ENCODE results near the gene ADAR. TPM values are rescaled to one million over a fixed set of nuclear protein-coding genes. Genes with fewer than 3 reads are reported as not detected.

The ADAR gene
- total and polyA plus RNA-seq, 2 of the 4 experiments (the other 2 are of a cell fraction) = 70.9 to 131 TPM

- Histone ChIP-seq H3K9me3 (ENCODE audit: control insufficient read depth, insufficient read depth, low read length) (peaks cover 5% of the 10 kb centered on the region; the same call in 1 of the 2 replicates), H3K18ac (ENCODE audit: low read depth, low read length) (no peak overlapping the region), H3K56ac (ENCODE audit: extremely low read depth, insufficient read depth, low read length) (no peak overlapping the region), H2BK5ac (ENCODE audit: low read depth, low read length, poor library complexity, severe bottlenecking) (no peak overlapping the region), H3K79me1 (ENCODE audit: low read depth in 1 of 2, low read length in 2 of 2) (no peaks in the 10 kb centered on the region), H2AK9ac (replicated peaks; ENCODE audit: low read depth, low read length, poor library complexity) (no peak overlapping the region), H3K27me3 (ENCODE audit: control insufficient read depth, insufficient read depth, low read length) (peaks cover 8% of the 10 kb centered on the region), H4K5ac (ENCODE audit: low read depth, low read length) (no peak overlapping the region), H4K20me1 (ENCODE audit: insufficient read depth, low read length) (no peaks in the 10 kb centered on the region), H3K27ac (ENCODE audit: insufficient read depth, low read length) (no peak overlapping the region), H2BK120ac (ENCODE audit: low read depth, low read length) (no peak overlapping the region), H4K8ac (ENCODE audit: low read depth in 2 of 2, low read length in 2 of 2) (no peak overlapping the region), H3K36me3 (ENCODE audit: control insufficient read depth, insufficient read depth, low read length) (no peaks in the 10 kb centered on the region), H3K23ac (ENCODE audit: low read depth, low read length) (no peak overlapping the region), H3K4ac (ENCODE audit: low read depth, low read length) (no peak overlapping the region), H3K14ac (replicated peaks; ENCODE audit: low read depth, low read length) (no peak overlapping the region), H3K4me1 (ENCODE audit: control insufficient read depth, insufficient read depth, low read length) (no peaks in the 10 kb centered on the region), H2BK20ac (ENCODE audit: low read depth, low read length) (no peak overlapping the region), H4K91ac (ENCODE audit: insufficient read depth, low read depth, low read length) (no peak overlapping the region), H2AFZ (replicated peaks; ENCODE audit: low read length, poor library complexity) (no peak overlapping the region), H3K9me1 (ENCODE audit: insufficient read depth, low read length) (no peaks in the 10 kb centered on the region), H3K4me3 (ENCODE audit: insufficient read depth, low read depth, low read length) (no peak overlapping the region), H3K9ac (ENCODE audit: low read depth, low read length) (no peak overlapping the region), H3K4me2 (ENCODE audit: low read depth, low read length) (no peak overlapping the region), H2BK15ac (ENCODE audit: low read depth, low read length) (no peak overlapping the region), H2AK5ac (ENCODE audit: low read depth, low read length) (no peak overlapping the region)
- intact Hi-C loops (cut with micrococcal nuclease) = no loop called here
- no TSS peak for BruUV-seq (replicated peaks)
- no peak for ATAC-seq (ENCODE audit: low read depth)
- CTCF ChIA-PET = no interaction called here
- dilution Hi-C loops (cut with HindIII; ENCODE audit: low sequenced_read_pairs, unreplicated experiment) = no loop called here
- no peak for DNase-seq
- in situ Hi-C loops (cut with MboI; ENCODE audit: low sequenced_read_pairs) = no loop called here
- POLR2A ChIA-PET (ENCODE audit: unreplicated experiment) = no interaction called here
- peak; percentile 21; the same call in 1 of the 2 replicates for TF ChIP-seq CEBPB (IDR thresholded peaks at IDR 0.05; ENCODE audit: low read depth, low read length)
- no peak for TF ChIP-seq FOS (IDR thresholded peaks at IDR 0.05; ENCODE audit: low read depth, low read length)
- no peak for TF ChIP-seq MAFK (IDR thresholded peaks at IDR 0.05; ENCODE audit: low read depth, low read length)
- TF ChIP-seq RCOR1 (IDR thresholded peaks at IDR 0.05; ENCODE audit: insufficient replicate concordance, low read length) = no peak
- no peak for TF ChIP-seq MXI1 (IDR thresholded peaks at IDR 0.05; ENCODE audit: borderline replicate concordance, low read depth, low read length)
- no peak for TF ChIP-seq BHLHE40 (IDR thresholded peaks at IDR 0.05; ENCODE audit: low read depth, low read length)
- no peak for TF ChIP-seq RFX5 (IDR thresholded peaks at IDR 0.05; ENCODE audit: low read depth, low read length)
Observed at GRCh38 chr1:154639876-154640275, 31.9 kb upstream of the ADAR start.
